ENCODE results near the gene RIPPLY3. TPM values are rescaled to one million over a fixed set of nuclear protein-coding genes. Genes with fewer than 3 reads are reported as not detected.

RIPPLY3 gene
- polyA plus RNA-seq, 1 donor from 2014 or later, result not detected

GRCh38 chr21:37055271-37055855 is 48.9 kb downstream of the RIPPLY3 start:
- Mint-ChIP-seq H3K4me1 (peaks cover 0 to 3% (median 2%) of the 10 kb centered on the region in 3 donors), H3K27me3 (no peaks in the 10 kb centered on the region), H3K9me3 (peaks cover 0 to 3% (median 0%) of the 10 kb centered on the region in 3 donors), H3K27ac (no peak overlapping the region), H3K4me3 (no peak overlapping the region), H3K36me3 (no peaks in the 10 kb centered on the region)

- Mint-ChIP-seq H3K9me3 (peaks cover 0 to 3% (median 0%) of the 10 kb centered on the region in 3 donors), H3K4me3 (no peak overlapping the region), H3K36me3 (peaks cover 3% of the 10 kb centered on the region), H3K27ac (no peak overlapping the region), H3K27me3 (no peaks in the 10 kb centered on the region), H3K4me1 (peaks cover 0 to 4% (median 3%) of the 10 kb centered on the region in 3 donors)
Observed at GRCh38 chr21:37057614-37058013, 51.1 kb downstream of the RIPPLY3 start.

GRCh38 chr21:37058261-37058660 is 51.8 kb downstream of the RIPPLY3 start:
- Mint-ChIP-seq H3K27ac (no peak overlapping the region), H3K9me3 (peaks cover 0 to 3% (median 0%) of the 10 kb centered on the region in 3 donors), H3K27me3 (no peaks in the 10 kb centered on the region), H3K36me3 (peaks cover 3% of the 10 kb centered on the region), H3K4me1 (peaks cover 0 to 4% (median 3%) of the 10 kb centered on the region in 3 donors), H3K4me3 (no peak overlapping the region)

GRCh38 chr21:37059181-37059580 is 52.7 kb downstream of the RIPPLY3 start:
- H3K9me3 Mint-ChIP-seq, result peaks cover 0 to 3% (median 0%) of the 10 kb centered on the region in 3 donors
- no peak overlapping the region for H3K27ac Mint-ChIP-seq
- peaks cover 3% of the 10 kb centered on the region for H3K36me3 Mint-ChIP-seq
- H3K4me3 Mint-ChIP-seq, result no peak overlapping the region
- H3K4me1 Mint-ChIP-seq, result peaks cover 2 to 4% (median 3%) of the 10 kb centered on the region in 3 donors
- H3K27me3 Mint-ChIP-seq, result no peaks in the 10 kb centered on the region

GRCh38 chr21:37060296-37060695 is 53.8 kb downstream of the RIPPLY3 start:
- H3K4me1 Mint-ChIP-seq, result peaks cover 2 to 4% (median 3%) of the 10 kb centered on the region in 3 donors
- no peak overlapping the region for H3K4me3 Mint-ChIP-seq
- H3K27me3 Mint-ChIP-seq, result no peaks in the 10 kb centered on the region
- H3K9me3 Mint-ChIP-seq, result peaks cover 0 to 3% (median 0%) of the 10 kb centered on the region in 3 donors
- H3K36me3 Mint-ChIP-seq, result peaks cover 3% of the 10 kb centered on the region
- peak overlapping the region in 1 of 3 donors; percentile 19 for H3K27ac Mint-ChIP-seq

GRCh38 chr21:37061926-37062592 is 55.6 kb downstream of the RIPPLY3 start:
- H3K9me3 Mint-ChIP-seq, result no peaks in the 10 kb centered on the region
- no peak overlapping the region for H3K27ac Mint-ChIP-seq
- no peaks in the 10 kb centered on the region for H3K27me3 Mint-ChIP-seq
- H3K4me1 Mint-ChIP-seq, result peaks cover 2 to 4% (median 3%) of the 10 kb centered on the region in 3 donors
- H3K36me3 Mint-ChIP-seq, result peaks cover 9% of the 10 kb centered on the region
- no peak overlapping the region for H3K4me3 Mint-ChIP-seq

GRCh38 chr21:37062593-37062935 is 56.1 kb downstream of the RIPPLY3 start:
- no peaks in the 10 kb centered on the region for H3K27me3 Mint-ChIP-seq
- peaks cover 9% of the 10 kb centered on the region for H3K36me3 Mint-ChIP-seq
- H3K27ac Mint-ChIP-seq, result no peak overlapping the region
- H3K4me3 Mint-ChIP-seq, result no peak overlapping the region
- H3K9me3 Mint-ChIP-seq, result no peaks in the 10 kb centered on the region
- peaks cover 2 to 4% (median 3%) of the 10 kb centered on the region in 3 donors for H3K4me1 Mint-ChIP-seq

GRCh38 chr21:37063433-37063832 is 56.9 kb downstream of the RIPPLY3 start:
- H3K27me3 Mint-ChIP-seq, result no peaks in the 10 kb centered on the region
- peaks cover 13% of the 10 kb centered on the region for H3K36me3 Mint-ChIP-seq
- no peak overlapping the region for H3K4me3 Mint-ChIP-seq
- H3K9me3 Mint-ChIP-seq, result no peaks in the 10 kb centered on the region
- peak overlapping the region in 2 of 3 donors; percentile 21 to 79 for H3K27ac Mint-ChIP-seq
- peaks cover 0 to 2% (median 2%) of the 10 kb centered on the region in 3 donors for H3K4me1 Mint-ChIP-seq

- H3K36me3 Mint-ChIP-seq, result peaks cover 16% of the 10 kb centered on the region
- H3K27ac Mint-ChIP-seq, result peak overlapping the region in 1 of 3 donors; percentile 65
- no peaks in the 10 kb centered on the region for H3K9me3 Mint-ChIP-seq
- no peak overlapping the region for H3K4me3 Mint-ChIP-seq
- no peaks in the 10 kb centered on the region for H3K27me3 Mint-ChIP-seq
- peaks cover under 1 to 3% (median 2%) of the 10 kb centered on the region in 3 donors for H3K4me1 Mint-ChIP-seq
Observed at GRCh38 chr21:37064841-37065240, 58.3 kb downstream of the RIPPLY3 start.

- H3K27ac Mint-ChIP-seq, result no peak overlapping the region
- H3K9me3 Mint-ChIP-seq, result no peaks in the 10 kb centered on the region
- peaks cover 2 to 8% (median 7%) of the 10 kb centered on the region in 3 donors for H3K4me1 Mint-ChIP-seq
- H3K27me3 Mint-ChIP-seq, result no peaks in the 10 kb centered on the region
- no peak overlapping the region for H3K4me3 Mint-ChIP-seq
- H3K36me3 Mint-ChIP-seq, result peaks cover 16% of the 10 kb centered on the region
Observed at GRCh38 chr21:37065561-37066177, 59.2 kb downstream of the RIPPLY3 start.

Other genes starting within 250 kb of the RIPPLY3 start
- gene HLCS, start 40.0 kb upstream of the RIPPLY3 start, polyA plus RNA-seq, result 10.7 TPM
- gene PIGP, start 66.4 kb downstream of the RIPPLY3 start, polyA plus RNA-seq, result 29.8 TPM
- gene TTC3, start 66.6 kb downstream of the RIPPLY3 start, polyA plus RNA-seq, result 82.7 TPM

Measured in IgD-negative memory B cell (primary cell).